ENCODE measurements around the gene CGA. TPM values are rescaled to one million over a fixed set of nuclear protein-coding genes. Genes with fewer than 3 reads are reported as not detected.
A peak's percentile ranks its signal among the peaks of the same experiment; 100 is the strongest.

CGA gene
- total and polyA plus RNA-seq, 2 donors (not counting 1 experiment from before 2014, with no cell fraction given): not detected

- Histone ChIP-seq H4K20me1 (ENCODE audit: control insufficient read depth, insufficient read depth, low read length, poor library complexity, severe bottlenecking) (no peaks in the 10 kb centered on the region), H3K4me1 (ENCODE audit: control insufficient read depth in 2 of 2, insufficient read depth in 2 of 2, low read length in 2 of 2) (peaks cover 0 to 2% of the 10 kb centered on the region in 2 donors), H3K27ac (ENCODE audit: low read length in 2 of 2) (no peak overlapping the region), H3K36me3 (replicated peaks in 1 of 2; ENCODE audit: control extremely low read depth in 1 of 2, control insufficient read depth in 1 of 2, extremely low read depth in 1 of 2, insufficient read depth in 2 of 2, low read length in 1 of 2) (no peaks in the 10 kb centered on the region), H3K4me2 (replicated peaks; ENCODE audit: low read depth, low read length, poor library complexity, severe bottlenecking) (no peak overlapping the region), H3K4me3 (ENCODE audit: control extremely low read depth in 1 of 5, extremely low read depth in 1 of 5, insufficient read depth in 1 of 5, low read depth in 2 of 5, low read length in 4 of 5) (no peak overlapping the region), H2AFZ (ENCODE audit: insufficient read depth, low read depth, low read length, poor library complexity, severe bottlenecking) (no peak overlapping the region), H3K27me3 (replicated peaks in 1 of 4; ENCODE audit: control extremely low read depth in 1 of 4, control insufficient read depth in 3 of 4, insufficient read depth in 4 of 4, low read length in 3 of 4) (no peaks in the 10 kb centered on the region), H3K9ac (ENCODE audit: low read length) (no peak overlapping the region), H3K79me2 (ENCODE audit: control insufficient read depth, insufficient read depth, low read length) (no peaks in the 10 kb centered on the region), H3K9me3 (ENCODE audit: control extremely low read depth in 1 of 3, control insufficient read depth in 2 of 3, insufficient read depth in 1 of 3, low read length in 2 of 3) (peaks cover 0 to 3% (median 0%) of the 10 kb centered on the region in 3 donors)
- Mint-ChIP-seq H3K4me1 (peaks cover 2% of the 10 kb centered on the region), H3K4me3 (no peak overlapping the region), H3K27ac (no peak overlapping the region), H3K27me3 (peaks cover 5% of the 10 kb centered on the region), H3K9me3 (ENCODE audit: insufficient read depth) (no peaks in the 10 kb centered on the region)
- ATAC-seq (ENCODE audit: low read depth): no peak
- TF ChIP-seq EZH2 (IDR thresholded peaks at IDR 0.05; ENCODE audit: borderline replicate concordance, insufficient read depth, low read depth, low read length, poor library complexity, severe bottlenecking) (no peak), CTCF (IDR thresholded peaks at IDR 0.05) (no peak)
- CTCF ChIA-PET: interaction anchor here (0.7 to 4.6 kb wide), 2 partner anchors 10 to 18 kb away, joined by 3 to 19 read pairs; no protein-coding TSS in a partner anchor
- no peak for DNase-seq
- intact Hi-C loops (cut with micrococcal nuclease): no loop called here
- POLR2A ChIA-PET: no interaction called here
- 93% methylated on average over 2 of the region's 4 CpGs for WGBS (ENCODE audit: insufficient coverage)
Observed at GRCh38 chr6:87088076-87088475, 6.8 kb downstream of the CGA start.

DNA sequence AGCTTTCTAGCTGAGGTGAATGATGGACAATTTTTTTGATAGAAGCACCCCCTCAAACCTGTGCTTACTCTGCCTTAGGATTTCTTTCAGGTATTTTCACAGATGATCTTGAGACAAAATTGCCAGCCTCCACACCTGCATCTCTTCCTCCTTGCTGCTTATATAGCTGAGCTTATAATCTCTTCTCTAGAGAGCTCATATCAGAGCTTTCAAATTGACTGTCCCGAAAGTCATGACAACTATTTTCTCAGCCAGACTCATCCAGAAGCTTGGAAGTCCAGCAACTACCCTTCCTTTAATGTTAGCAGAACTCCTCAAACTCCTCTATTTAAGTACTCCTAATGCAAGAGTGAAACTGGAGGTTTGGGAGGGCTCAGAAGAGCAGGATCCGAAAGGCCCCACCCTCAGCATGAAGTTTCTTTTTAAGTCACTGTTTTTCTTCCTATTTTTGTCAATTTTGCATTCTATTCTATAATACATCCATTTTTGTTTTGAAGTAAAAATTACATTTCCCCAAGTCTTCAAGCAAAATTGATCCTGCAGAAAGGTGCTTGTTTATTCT lies 12.7 kb downstream of the CGA start:
- peaks cover 0 to 8% of the 10 kb centered on the region in 2 donors for H3K4me1 ChIP-seq (ENCODE audit: control insufficient read depth in 2 of 2, insufficient read depth in 2 of 2, low read length in 2 of 2)
- H3K9ac ChIP-seq (ENCODE audit: low read length): no peak overlapping the region
- H3K79me2 ChIP-seq (ENCODE audit: control insufficient read depth, insufficient read depth, low read length): no peaks in the 10 kb centered on the region
- ChIA-PET CTCF (interaction anchor here (7.2 kb wide), 1 partner anchor 14 kb away, joined by 89 read pairs; no protein-coding TSS in a partner anchor), POLR2A (no interaction called here)
- no peaks in the 10 kb centered on the region for H4K20me1 ChIP-seq (ENCODE audit: control insufficient read depth, insufficient read depth, low read length, poor library complexity, severe bottlenecking)
- H3K36me3 ChIP-seq (replicated peaks in 1 of 2; ENCODE audit: control extremely low read depth in 1 of 2, control insufficient read depth in 1 of 2, extremely low read depth in 1 of 2, insufficient read depth in 2 of 2, low read length in 1 of 2): no peaks in the 10 kb centered on the region
- H2AFZ ChIP-seq (ENCODE audit: insufficient read depth, low read depth, low read length, poor library complexity, severe bottlenecking): no peak overlapping the region
- Mint-ChIP-seq H3K27ac (no peak overlapping the region), H3K27me3 (peaks cover 5% of the 10 kb centered on the region), H3K4me3 (peak overlapping the region; percentile 1), H3K9me3 (ENCODE audit: insufficient read depth) (no peaks in the 10 kb centered on the region), H3K4me1 (peaks cover 21% of the 10 kb centered on the region)
- no peak overlapping the region for H3K4me2 ChIP-seq (replicated peaks; ENCODE audit: low read depth, low read length, poor library complexity, severe bottlenecking)
- no peak overlapping the region for H3K4me3 ChIP-seq (ENCODE audit: control extremely low read depth in 1 of 5, extremely low read depth in 1 of 5, insufficient read depth in 1 of 5, low read depth in 2 of 5, low read length in 4 of 5)
- ATAC-seq (ENCODE audit: low read depth) (no peak), DNase-seq (no peak)
- intact Hi-C loops (cut with micrococcal nuclease): no loop called here
- H3K27ac ChIP-seq (ENCODE audit: low read length in 2 of 2): no peak overlapping the region
- TF ChIP-seq EZH2 (IDR thresholded peaks at IDR 0.05; ENCODE audit: borderline replicate concordance, insufficient read depth, low read depth, low read length, poor library complexity, severe bottlenecking) (no peak), CTCF (IDR thresholded peaks at IDR 0.05) (no peak)
- H3K9me3 ChIP-seq (ENCODE audit: control extremely low read depth in 1 of 3, control insufficient read depth in 2 of 3, insufficient read depth in 1 of 3, low read length in 2 of 3): peaks cover 0 to 3% (median 0%) of the 10 kb centered on the region in 3 donors
- WGBS (ENCODE audit: insufficient coverage): 75% methylated on average over 1 of the region's 2 CpGs
- H3K27me3 ChIP-seq (replicated peaks in 1 of 4; ENCODE audit: control extremely low read depth in 1 of 4, control insufficient read depth in 3 of 4, insufficient read depth in 4 of 4, low read length in 3 of 4): no peaks in the 10 kb centered on the region
